Right hindlimb (tissue), 1 donor: ENCODE results near the gene PDLIM7.
A peak's percentile ranks its signal among the peaks of the same experiment; 100 is the strongest.
"Not testable (repeated sequence)": the region's sequence is repeated elsewhere in the genome, so short reads cannot be mapped to it uniquely, and the experiment has no call there.

Experiments
- DNase-seq: peaks from one replicate; pipeline ENCODE4 v3.0.0-alpha.2; 2018

Gene PDLIM7, protein sequence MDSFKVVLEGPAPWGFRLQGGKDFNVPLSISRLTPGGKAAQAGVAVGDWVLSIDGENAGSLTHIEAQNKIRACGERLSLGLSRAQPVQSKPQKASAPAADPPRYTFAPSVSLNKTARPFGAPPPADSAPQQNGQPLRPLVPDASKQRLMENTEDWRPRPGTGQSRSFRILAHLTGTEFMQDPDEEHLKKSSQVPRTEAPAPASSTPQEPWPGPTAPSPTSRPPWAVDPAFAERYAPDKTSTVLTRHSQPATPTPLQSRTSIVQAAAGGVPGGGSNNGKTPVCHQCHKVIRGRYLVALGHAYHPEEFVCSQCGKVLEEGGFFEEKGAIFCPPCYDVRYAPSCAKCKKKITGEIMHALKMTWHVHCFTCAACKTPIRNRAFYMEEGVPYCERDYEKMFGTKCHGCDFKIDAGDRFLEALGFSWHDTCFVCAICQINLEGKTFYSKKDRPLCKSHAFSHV

DNA sequence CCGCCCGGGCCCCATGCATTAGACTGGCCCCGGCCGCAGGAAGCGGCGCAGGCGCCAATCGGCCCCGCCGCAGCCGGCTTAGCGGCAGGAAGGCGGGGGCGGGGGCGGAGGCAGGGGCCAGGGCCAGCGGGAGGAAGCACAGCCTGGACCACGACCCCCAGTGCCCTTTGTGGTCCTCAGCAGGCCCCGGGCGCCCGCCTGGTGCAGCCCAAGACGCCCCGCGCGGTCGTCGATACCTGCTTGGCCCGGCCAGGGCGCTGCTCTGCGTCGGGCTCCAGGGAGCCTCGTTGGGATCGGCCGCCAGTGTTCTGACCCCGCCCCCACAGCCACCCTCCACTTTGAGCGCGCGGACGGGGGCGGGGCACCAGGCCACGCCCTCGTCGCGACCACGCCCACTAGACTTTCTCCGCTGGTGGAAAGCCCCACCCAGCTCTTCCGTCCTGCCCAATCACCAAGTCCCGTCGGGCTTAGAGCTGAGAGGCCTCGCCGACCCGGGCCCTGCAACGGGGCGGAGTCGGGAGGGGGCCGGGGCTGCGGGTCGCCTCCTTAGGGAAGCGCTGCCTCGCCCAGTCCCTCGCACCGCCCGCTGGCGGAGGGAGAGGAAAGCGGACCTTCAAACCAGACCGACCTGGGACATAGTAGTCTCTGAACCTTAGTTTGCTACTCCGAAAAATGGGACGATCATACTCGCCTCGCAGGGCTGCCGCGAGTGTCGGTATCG is at the start of gene PDLIM7:
PDLIM7 (minus strand) TSS at position 313 of the 721 bp plus-strand sequence. CDS start 1,092 bp downstream, outside the sequence.
- peak; percentile 97 for DNase-seq

DNA sequence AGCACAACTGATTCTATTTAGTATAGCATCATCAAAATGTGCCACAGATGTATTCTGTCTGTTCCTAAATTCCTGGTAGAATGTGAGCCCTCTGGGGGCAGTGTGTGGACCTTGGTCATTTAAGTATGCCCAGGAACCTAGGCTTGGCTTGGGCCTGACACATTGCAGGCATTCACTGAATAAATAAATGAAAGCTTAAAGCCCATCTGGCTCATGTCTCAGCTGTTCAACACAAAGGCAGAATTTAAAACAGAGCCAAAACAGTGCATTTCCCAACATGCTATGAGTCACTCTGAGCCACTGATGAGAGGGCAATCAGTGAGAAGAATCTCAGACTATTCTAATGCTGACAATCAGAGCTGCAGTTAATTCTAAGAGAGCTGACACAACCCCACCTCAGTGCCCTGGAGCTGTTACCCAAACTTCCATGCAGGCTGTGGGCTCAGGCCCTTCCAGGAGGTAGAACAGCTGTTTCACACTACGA is 48.9 kb upstream of the PDLIM7 start:
- no peak for DNase-seq

GRCh38 chr5:177545487-177546257 is 48.3 kb upstream of the PDLIM7 start:
- DNase-seq, result peak; percentile 48

- DNase-seq, result no peak
Observed at GRCh38 chr5:177542816-177543465, 45.5 kb upstream of the PDLIM7 start.

DNA sequence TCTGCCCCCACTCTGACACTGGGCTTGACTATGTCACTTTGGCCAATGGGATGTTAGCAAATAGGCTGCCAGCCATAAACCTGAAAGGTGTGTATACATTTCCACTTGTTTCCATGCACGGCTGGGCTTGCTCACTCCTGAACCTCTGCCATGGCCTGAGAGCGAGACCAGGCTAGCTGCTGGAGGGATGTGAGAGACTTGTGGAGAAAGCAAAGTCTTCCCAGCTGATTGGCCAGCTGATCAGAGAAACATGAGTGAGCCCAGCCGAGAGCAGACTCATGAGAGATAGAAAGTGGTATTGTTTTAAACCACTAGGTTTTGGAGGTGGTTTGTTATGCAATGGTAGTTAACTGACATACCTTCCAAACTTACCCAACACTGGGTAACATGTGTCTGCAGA is 43.0 kb upstream of the PDLIM7 start:
- DNase-seq, result no peak

- DNase-seq, result no peak
Observed at GRCh38 chr5:177539411-177539810, 42.0 kb upstream of the PDLIM7 start.

DNA sequence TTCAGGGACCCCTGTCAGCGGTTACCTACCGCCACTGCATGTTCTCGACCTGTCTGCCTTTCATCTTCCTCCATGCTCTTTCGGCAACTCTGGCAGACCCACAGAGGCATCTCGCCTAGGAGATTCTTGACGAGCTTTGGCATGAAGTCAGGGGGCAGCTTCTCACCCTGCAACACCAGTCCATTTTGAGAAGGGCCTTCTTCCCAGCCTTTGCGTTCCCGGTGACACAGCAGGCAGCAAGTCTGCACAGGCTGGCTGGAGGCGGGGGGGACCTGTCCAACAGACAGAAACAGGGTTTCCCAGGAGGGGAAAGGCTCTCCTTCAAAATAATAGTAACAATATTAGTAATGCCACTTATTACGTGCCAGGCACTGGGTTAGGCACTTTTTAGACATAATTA is 41.5 kb upstream of the PDLIM7 start:
- DNase-seq, result no peak

- DNase-seq, result no peak
Observed at GRCh38 chr5:177537389-177538361, 40.3 kb upstream of the PDLIM7 start.

GRCh38 chr5:177536386-177536785 is 39.0 kb upstream of the PDLIM7 start:
- DNase-seq, result no peak

DNA sequence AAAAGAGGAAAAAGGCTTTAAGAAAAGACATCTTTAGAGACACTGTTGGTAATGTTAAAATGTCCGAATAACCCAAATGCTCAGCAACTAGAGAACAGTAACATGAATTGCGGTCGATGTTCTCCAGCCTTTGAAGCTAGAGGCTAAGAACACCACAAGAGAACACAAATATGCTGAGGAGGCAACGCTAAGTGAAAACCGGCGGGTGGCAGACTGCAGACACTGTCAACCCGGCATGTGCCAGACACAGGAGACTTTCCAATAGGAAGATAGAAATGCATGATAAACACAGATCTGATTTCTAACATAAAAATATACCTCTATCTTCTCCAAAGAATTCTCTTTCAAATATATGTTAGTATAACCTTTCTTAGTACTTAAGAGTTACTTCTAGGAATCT is 37.7 kb upstream of the PDLIM7 start:
- no peak for DNase-seq

DNA sequence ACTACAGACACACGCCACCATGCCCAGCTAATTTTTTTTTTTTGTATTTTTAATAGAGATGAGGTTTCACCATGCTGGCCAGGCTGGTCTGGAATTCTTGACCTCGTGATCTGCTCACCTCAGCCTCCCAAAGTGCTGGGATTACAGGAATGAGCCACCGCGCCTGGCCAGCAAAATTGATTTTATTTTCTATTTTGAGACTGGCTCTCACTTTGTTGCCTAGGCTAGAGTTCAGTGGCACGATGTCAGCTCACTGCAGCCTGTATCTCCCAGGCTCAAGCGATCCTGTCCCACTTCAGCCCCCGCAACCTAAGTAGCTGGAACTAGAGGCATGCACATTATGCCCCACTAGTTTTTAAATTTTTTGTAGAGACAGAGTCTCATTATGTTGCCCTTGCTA is 37.0 kb upstream of the PDLIM7 start:
- DNase-seq, result not testable (repeated sequence)

- no peak for DNase-seq
Observed at GRCh38 chr5:177531209-177531940, 34.0 kb upstream of the PDLIM7 start.

GRCh38 chr5:177530638-177531037 is 33.2 kb upstream of the PDLIM7 start:
- peak; percentile 20 for DNase-seq

DNA sequence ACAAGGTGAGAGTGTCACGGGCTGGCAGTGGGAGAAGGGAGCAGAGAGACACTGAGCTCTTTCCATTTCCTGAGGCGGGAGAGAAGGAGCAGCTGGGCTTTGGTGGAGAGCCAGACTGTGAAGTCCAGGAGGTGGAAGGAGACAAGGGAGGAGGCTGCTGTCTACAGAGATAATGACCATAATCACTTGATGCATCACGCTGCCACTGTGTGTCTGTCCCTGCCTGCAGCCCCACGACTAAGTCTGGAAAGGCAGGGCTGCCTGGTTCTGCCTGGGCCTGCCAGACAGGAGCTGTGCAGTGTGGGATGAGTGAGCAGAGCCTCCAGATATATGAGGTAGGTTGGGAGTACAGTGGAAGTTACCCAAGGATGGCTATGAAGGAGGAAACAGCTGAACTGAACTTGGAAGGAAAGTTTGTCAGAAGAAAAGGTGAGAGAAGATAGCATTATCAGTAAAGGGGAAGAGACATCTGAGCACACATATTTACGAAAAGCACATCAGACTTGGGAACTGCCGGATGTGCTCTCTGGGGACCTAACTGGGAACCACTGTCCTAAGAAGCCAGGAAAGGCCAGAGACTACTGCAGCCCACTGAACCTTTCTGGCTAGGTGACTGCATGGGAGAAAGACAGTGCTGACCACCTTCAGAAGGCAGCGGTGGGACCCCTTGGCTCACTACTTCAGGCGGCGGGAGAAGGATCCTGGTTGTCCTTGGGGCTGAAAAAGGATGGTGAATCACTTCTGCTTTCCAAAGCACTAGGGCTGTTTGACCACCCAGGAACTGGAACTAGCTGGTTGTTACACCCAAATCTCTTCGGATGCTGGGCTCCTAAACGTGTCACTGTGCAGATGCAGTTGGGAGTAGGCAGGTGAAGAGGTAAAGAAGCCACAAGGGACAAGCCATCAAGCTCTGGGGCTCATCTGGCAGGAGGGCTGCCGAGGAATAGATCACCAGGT is 32.1 kb upstream of the PDLIM7 start:
- DNase-seq, result no peak

DNA sequence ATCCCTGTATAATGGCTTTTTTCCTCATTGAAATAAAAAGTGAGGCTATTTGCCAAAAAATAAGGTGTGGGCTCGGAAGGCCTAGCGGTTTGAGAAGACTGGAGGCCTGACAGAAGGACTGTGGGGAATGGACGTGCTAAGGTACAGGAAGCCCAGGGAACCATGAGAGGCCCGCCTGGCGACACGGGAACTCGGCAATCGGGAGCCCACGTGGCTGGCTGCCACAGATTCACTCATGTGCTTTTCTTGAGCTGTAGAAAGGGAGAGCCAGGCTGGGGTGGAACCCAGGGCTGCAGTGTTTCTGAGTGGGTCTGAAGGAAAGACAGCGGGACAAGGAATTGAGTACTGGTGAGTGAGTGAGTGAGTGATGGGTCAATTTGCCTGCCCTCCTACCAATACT is 31.2 kb upstream of the PDLIM7 start:
- DNase-seq, result no peak

GRCh38 chr5:177527595-177527994 is 30.2 kb upstream of the PDLIM7 start:
- DNase-seq, result no peak

DNA sequence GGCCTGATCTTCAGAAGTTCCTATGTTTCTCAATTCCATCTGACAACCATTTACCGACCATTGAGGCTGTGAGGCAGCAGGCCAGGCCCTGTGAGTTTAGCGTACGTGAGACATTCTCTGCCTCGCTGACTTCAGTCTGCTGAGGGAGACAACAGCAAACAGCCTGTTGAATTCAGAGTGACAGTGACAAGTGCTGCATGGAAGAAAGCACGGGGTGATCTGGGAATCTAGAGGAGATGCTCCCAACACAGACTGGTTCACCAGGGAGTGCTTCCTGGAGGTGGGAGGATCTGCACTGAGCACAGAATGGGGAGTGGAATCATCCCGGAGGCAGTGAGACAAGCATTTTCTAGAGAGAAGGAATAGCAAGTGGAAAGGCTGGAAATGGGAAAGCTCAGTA is 29.4 kb upstream of the PDLIM7 start:
- peak; percentile 2 for DNase-seq

- DNase-seq, result peak; percentile 6
Observed at GRCh38 chr5:177526191-177526590, 28.8 kb upstream of the PDLIM7 start.

GRCh38 chr5:177524941-177525655 is 27.7 kb upstream of the PDLIM7 start:
- peak; percentile 12 for DNase-seq
